MM.1S (cell line): Measurements from ENCODE around the gene ETHE1.

Experiments used
- DNase-seq: peaks from one replicate; pipeline ENCODE4 v3.0.0-alpha.2; 2015
- H2AFZ ChIP-seq: fragments of 300-600 bp; sonication (generic); 2 replicates; pipeline ENCODE4 v1.6.0; 2016; ENCODE audit warnings: antibody characterized with exemption, low read length
- H3F3A ChIP-seq: fragments of 300-600 bp; sonication (generic); 2 replicates; pipeline ENCODE4 v1.6.1; 2016; ENCODE audit warnings: mild to moderate bottlenecking, antibody characterized with exemption, low read length, moderate library complexity, mixed read lengths; ENCODE audit not compliant: insufficient read depth
- H3K27ac ChIP-seq: fragments of 300-600 bp; sonication (generic); 2 replicates; pipeline ENCODE4 v1.5.1; 2016; ENCODE audit warnings: mild to moderate bottlenecking, low read length
- H3K27me3 ChIP-seq: fragments of 300-600 bp; sonication (generic); replicated peaks from 2 replicates; pipeline ENCODE4 v1.6.0; 2016; ENCODE audit warnings: low read length; ENCODE audit not compliant: insufficient read depth
- H3K36me3 ChIP-seq: fragments of 300-600 bp; sonication (generic); replicated peaks from 2 replicates; pipeline ENCODE4 v1.6.1; 2016; ENCODE audit warnings: mild to moderate bottlenecking, low read length, mixed read lengths; ENCODE audit not compliant: insufficient read depth
- H3K4me1 ChIP-seq: fragments of 300-600 bp; sonication (generic); 2 replicates; pipeline ENCODE4 v1.6.1; 2016; ENCODE audit warnings: low read length, mixed read lengths
- H3K4me2 ChIP-seq: fragments of 300-600 bp; sonication (generic); 2 replicates; pipeline ENCODE4 v1.6.0; 2016; ENCODE audit warnings: low read depth, low read length
- H3K4me3 ChIP-seq: fragments of 300-600 bp; sonication (generic); 2 replicates; pipeline ENCODE4 v1.5.1; 2016; ENCODE audit warnings: low read length, mixed read lengths
- H3K79me2 ChIP-seq: fragments of 300-600 bp; sonication (generic); 2 replicates; pipeline ENCODE4 v1.6.1; 2016; ENCODE audit warnings: mixed run types, low read length, mixed read lengths
- H3K9ac ChIP-seq: fragments of 300-600 bp; sonication (generic); 2 replicates; pipeline ENCODE4 v1.6.1; 2016; ENCODE audit warnings: low read length, mixed read lengths
- H3K9me2 ChIP-seq: fragments of 300-600 bp; sonication (generic); replicated peaks from 2 replicates; pipeline ENCODE4 v1.6.1; 2016; ENCODE audit warnings: mild to moderate bottlenecking, low read length, mixed read lengths; ENCODE audit not compliant: insufficient read depth
- H3K9me3 ChIP-seq: fragments of 300-600 bp; sonication (generic); replicated peaks from 2 replicates; pipeline ENCODE4 v1.6.1; 2016; ENCODE audit warnings: mild to moderate bottlenecking, low read length, mixed read lengths; ENCODE audit not compliant: insufficient read depth
- H4K20me1 ChIP-seq: fragments of 300-600 bp; sonication (generic); 2 replicates; pipeline ENCODE4 v1.6.1; 2016; ENCODE audit warnings: mild to moderate bottlenecking, low read length, moderate library complexity, mixed read lengths; ENCODE audit not compliant: insufficient read depth
- EZH2 ChIP-seq: fragments of 300-600 bp; sonication (generic); optimal IDR thresholded peaks from 2 replicates; pipeline ENCODE3; 2017; ENCODE audit warnings: low read depth, mild to moderate bottlenecking, antibody characterized with exemption, low read length, mixed read lengths
- EZH2phosphoT487 ChIP-seq: fragments of 300-600 bp; sonication (generic); IDR thresholded peaks from 2 replicates; pipeline ENCODE4 v1.6.1; 2018; ENCODE audit warnings: antibody characterized with exemption, low read length
- TF ChIP-seq, protein P1 (sequence below): fragments of 300-600 bp; sonication (generic); IDR thresholded peaks from 2 replicates; pipeline ENCODE4 v1.5.1; 2016; ENCODE audit warnings: antibody characterized with exemption, low read length, mixed read lengths

ETHE1 gene

DNA sequence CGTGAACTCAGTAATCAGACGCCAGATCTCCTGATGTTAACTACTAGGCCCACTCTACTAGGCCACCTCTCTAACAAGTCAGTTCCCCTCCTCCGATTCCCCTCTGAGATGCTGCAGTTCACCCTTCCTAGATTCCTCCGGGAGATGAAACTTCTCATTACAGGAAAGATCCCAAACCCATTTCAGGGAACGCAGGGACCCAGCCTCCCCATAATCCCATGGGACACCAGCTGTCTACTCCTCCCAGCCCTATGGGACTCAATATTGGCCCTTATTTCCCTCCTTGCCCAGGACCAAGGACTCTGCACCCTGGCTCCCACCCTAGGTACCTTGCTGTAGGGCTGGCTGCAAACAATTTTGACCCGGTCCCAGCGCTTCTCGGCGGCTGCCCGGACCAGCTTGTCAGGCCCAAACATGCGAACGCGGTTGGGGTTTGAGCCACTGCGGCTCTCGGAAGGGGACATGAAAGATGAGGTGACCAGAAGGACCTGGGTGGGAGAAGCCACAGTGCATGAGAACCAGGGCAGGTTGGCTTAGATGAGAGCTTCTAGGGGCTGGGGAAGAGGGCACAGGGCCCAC is 27.4 kb upstream of the ETHE1 start:
- H3K9ac ChIP-seq = no peak overlapping the region
- no peak overlapping the region for H3K27ac ChIP-seq
- H3K9me2 ChIP-seq = no peaks in the 10 kb centered on the region
- no peaks in the 10 kb centered on the region for H3K27me3 ChIP-seq
- H2AFZ ChIP-seq = no peak overlapping the region
- H3K4me1 ChIP-seq = no peaks in the 10 kb centered on the region
- H3F3A ChIP-seq = no peaks in the 10 kb centered on the region
- H3K9me3 ChIP-seq = no peaks in the 10 kb centered on the region
- no peaks in the 10 kb centered on the region for H3K36me3 ChIP-seq
- DNase-seq = no peak
- TF ChIP-seq EZH2 (no peak), EZH2phosphoT487 (no peak)
- TF ChIP-seq, protein P1, sequence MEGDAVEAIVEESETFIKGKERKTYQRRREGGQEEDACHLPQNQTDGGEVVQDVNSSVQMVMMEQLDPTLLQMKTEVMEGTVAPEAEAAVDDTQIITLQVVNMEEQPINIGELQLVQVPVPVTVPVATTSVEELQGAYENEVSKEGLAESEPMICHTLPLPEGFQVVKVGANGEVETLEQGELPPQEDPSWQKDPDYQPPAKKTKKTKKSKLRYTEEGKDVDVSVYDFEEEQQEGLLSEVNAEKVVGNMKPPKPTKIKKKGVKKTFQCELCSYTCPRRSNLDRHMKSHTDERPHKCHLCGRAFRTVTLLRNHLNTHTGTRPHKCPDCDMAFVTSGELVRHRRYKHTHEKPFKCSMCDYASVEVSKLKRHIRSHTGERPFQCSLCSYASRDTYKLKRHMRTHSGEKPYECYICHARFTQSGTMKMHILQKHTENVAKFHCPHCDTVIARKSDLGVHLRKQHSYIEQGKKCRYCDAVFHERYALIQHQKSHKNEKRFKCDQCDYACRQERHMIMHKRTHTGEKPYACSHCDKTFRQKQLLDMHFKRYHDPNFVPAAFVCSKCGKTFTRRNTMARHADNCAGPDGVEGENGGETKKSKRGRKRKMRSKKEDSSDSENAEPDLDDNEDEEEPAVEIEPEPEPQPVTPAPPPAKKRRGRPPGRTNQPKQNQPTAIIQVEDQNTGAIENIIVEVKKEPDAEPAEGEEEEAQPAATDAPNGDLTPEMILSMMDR = no peak
- no peak overlapping the region for H3K4me3 ChIP-seq
- no peak overlapping the region for H3K4me2 ChIP-seq
- H3K79me2 ChIP-seq = no peaks in the 10 kb centered on the region
- H4K20me1 ChIP-seq = no peaks in the 10 kb centered on the region

DNA sequence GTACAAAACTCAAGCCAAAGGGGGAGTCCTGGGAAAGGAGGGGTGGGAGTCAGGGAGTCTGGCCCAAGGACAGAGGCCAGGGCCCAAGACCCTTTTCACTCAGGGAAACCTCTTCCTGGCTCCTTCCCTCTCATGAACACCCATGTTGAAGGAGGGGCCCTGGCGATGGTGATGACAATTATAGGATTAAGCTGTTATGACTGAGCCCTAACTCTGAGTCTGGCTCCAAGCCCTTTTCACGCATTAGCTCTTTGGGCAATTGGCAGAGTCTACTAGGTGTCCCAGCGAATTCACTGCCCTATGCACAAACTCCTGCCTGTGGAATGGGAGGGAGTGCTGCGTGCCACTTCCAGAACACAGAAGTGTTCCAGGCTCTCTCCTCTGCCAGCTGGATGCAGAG is 26.7 kb upstream of the ETHE1 start:
- Histone ChIP-seq H3K4me1 (no peaks in the 10 kb centered on the region), H3K9me2 (no peaks in the 10 kb centered on the region), H3K27me3 (no peaks in the 10 kb centered on the region), H3K9ac (no peak overlapping the region), H3K36me3 (no peaks in the 10 kb centered on the region), H2AFZ (no peak overlapping the region), H4K20me1 (no peaks in the 10 kb centered on the region), H3K79me2 (no peaks in the 10 kb centered on the region), H3K27ac (no peak overlapping the region), H3K4me3 (no peak overlapping the region), H3F3A (no peaks in the 10 kb centered on the region), H3K9me3 (no peaks in the 10 kb centered on the region), H3K4me2 (no peak overlapping the region)
- DNase-seq = no peak
- TF ChIP-seq EZH2 (no peak), EZH2phosphoT487 (no peak)
- TF ChIP-seq, protein P1 = no peak

DNA sequence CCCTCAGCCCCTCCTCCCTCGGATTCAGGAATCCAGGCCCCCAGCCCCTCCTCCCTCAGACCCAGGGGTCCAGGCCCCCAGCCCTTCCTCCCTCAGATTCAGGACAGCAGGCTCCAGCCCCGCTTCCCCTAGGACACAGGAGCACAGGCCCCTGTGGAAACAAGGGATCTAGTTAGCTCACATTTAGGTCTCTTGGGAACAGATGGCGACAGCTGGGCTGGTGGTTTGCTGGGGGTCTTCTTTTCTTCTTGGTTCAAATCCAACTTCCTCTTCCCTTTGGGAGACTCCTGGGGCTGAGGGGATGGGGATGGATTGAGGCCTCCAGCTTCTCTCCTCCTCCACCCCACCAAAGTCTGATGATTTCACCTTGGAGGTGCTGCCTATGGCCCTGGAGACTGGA is 25.6 kb upstream of the ETHE1 start:
- Histone ChIP-seq H3K36me3 (no peaks in the 10 kb centered on the region), H4K20me1 (no peaks in the 10 kb centered on the region), H3K9me2 (no peaks in the 10 kb centered on the region), H3F3A (no peaks in the 10 kb centered on the region), H3K9me3 (no peaks in the 10 kb centered on the region), H3K4me2 (no peak overlapping the region), H3K27ac (no peak overlapping the region), H3K9ac (no peak overlapping the region), H3K79me2 (no peaks in the 10 kb centered on the region), H3K4me3 (no peak overlapping the region), H3K4me1 (no peaks in the 10 kb centered on the region), H2AFZ (no peak overlapping the region), H3K27me3 (no peaks in the 10 kb centered on the region)
- DNase-seq = no peak
- TF ChIP-seq EZH2 = no peak
- TF ChIP-seq EZH2phosphoT487 = no peak
- TF ChIP-seq, protein P1 = no peak
